ENCODE data around the gene WBP4. TPM values are rescaled to one million over a fixed set of nuclear protein-coding genes. Genes with fewer than 3 reads are reported as not detected.
"Not testable (repeated sequence)": the region's sequence is repeated elsewhere in the genome, so short reads cannot be mapped to it uniquely, and the experiment has no call there.

WBP4 gene
- total RNA-seq, 1 donor from 2014 or later: 6.8 TPM

- no peaks in the 10 kb centered on the region for H3K4me1 ChIP-seq (ENCODE audit: control insufficient read depth in 3 of 3, insufficient read depth in 3 of 3, low read length in 3 of 3)
- H3K9ac ChIP-seq (ENCODE audit: low read depth in 1 of 3, low read length in 3 of 3): no peak overlapping the region
- H3K9me3 ChIP-seq (ENCODE audit: control insufficient read depth in 3 of 3, low read length in 3 of 3): no peaks in the 10 kb centered on the region
- no peaks in the 10 kb centered on the region for H3K27me3 ChIP-seq (ENCODE audit: control insufficient read depth in 3 of 3, insufficient read depth in 3 of 3, low read length in 3 of 3)
- H3K36me3 ChIP-seq (ENCODE audit: control insufficient read depth in 3 of 3, insufficient read depth in 3 of 3, low read length in 3 of 3): no peaks in the 10 kb centered on the region
- no peak overlapping the region for H3K27ac ChIP-seq (ENCODE audit: low read depth, low read length)
- H3K4me3 ChIP-seq (ENCODE audit: low read length in 3 of 3): no peak overlapping the region
Measured at GRCh38 chr13:41117869-41118268, 56.6 kb downstream of the WBP4 start.

GRCh38 chr13:41122838-41123237, 61.5 kb downstream of the WBP4 start:
- H3K27ac ChIP-seq (ENCODE audit: low read depth, low read length): no peak overlapping the region
- H3K27me3 ChIP-seq (ENCODE audit: control insufficient read depth in 3 of 3, insufficient read depth in 3 of 3, low read length in 3 of 3): no peaks in the 10 kb centered on the region
- no peak overlapping the region for H3K4me3 ChIP-seq (ENCODE audit: low read length in 3 of 3)
- H3K4me1 ChIP-seq (ENCODE audit: control insufficient read depth in 3 of 3, insufficient read depth in 3 of 3, low read length in 3 of 3): peaks cover 0 to 2% (median 0%) of the 10 kb centered on the region in 3 donors
- H3K9me3 ChIP-seq (ENCODE audit: control insufficient read depth in 3 of 3, low read length in 3 of 3): no peaks in the 10 kb centered on the region
- H3K36me3 ChIP-seq (ENCODE audit: control insufficient read depth in 3 of 3, insufficient read depth in 3 of 3, low read length in 3 of 3): no peaks in the 10 kb centered on the region
- no peak overlapping the region for H3K9ac ChIP-seq (ENCODE audit: low read depth in 1 of 3, low read length in 3 of 3)

- H3K4me1 ChIP-seq (ENCODE audit: control insufficient read depth in 3 of 3, insufficient read depth in 3 of 3, low read length in 3 of 3): peaks cover 21 to 29% (median 26%) of the 10 kb centered on the region in 3 donors
- no peaks in the 10 kb centered on the region for H3K9me3 ChIP-seq (ENCODE audit: control insufficient read depth in 3 of 3, low read length in 3 of 3)
- H3K27ac ChIP-seq (ENCODE audit: low read depth, low read length): no peak overlapping the region
Measured at GRCh38 chr13:41127701-41128100, 66.4 kb downstream of the WBP4 start.

GRCh38 chr13:41130356-41130755, 69.0 kb downstream of the WBP4 start:
- Histone ChIP-seq H3K4me1 (ENCODE audit: control insufficient read depth in 3 of 3, insufficient read depth in 3 of 3, low read length in 3 of 3) (peaks cover 23 to 33% (median 33%) of the 10 kb centered on the region in 3 donors), H3K9me3 (ENCODE audit: control insufficient read depth in 3 of 3, low read length in 3 of 3) (no peaks in the 10 kb centered on the region), H3K4me3 (ENCODE audit: low read length in 3 of 3) (peak overlapping the region in 2 of 3 donors; percentile 24 to 48), H3K9ac (ENCODE audit: low read depth in 1 of 3, low read length in 3 of 3) (peak overlapping the region in 1 of 3 donors; percentile 54), H3K36me3 (ENCODE audit: control insufficient read depth in 3 of 3, insufficient read depth in 3 of 3, low read length in 3 of 3) (peaks cover 0 to 2% (median 0%) of the 10 kb centered on the region in 3 donors), H3K27ac (ENCODE audit: low read depth, low read length) (no peak overlapping the region), H3K27me3 (ENCODE audit: control insufficient read depth in 3 of 3, insufficient read depth in 3 of 3, low read length in 3 of 3) (no peaks in the 10 kb centered on the region)

More at GRCh38 chr13:41127701-41128100, 66.4 kb downstream of the WBP4 start:
- Histone ChIP-seq H3K36me3 (ENCODE audit: control insufficient read depth in 3 of 3, insufficient read depth in 3 of 3, low read length in 3 of 3) (peaks cover 0 to 2% (median 0%) of the 10 kb centered on the region in 3 donors), H3K9ac (ENCODE audit: low read depth in 1 of 3, low read length in 3 of 3) (no peak overlapping the region), H3K27me3 (ENCODE audit: control insufficient read depth in 3 of 3, insufficient read depth in 3 of 3, low read length in 3 of 3) (no peaks in the 10 kb centered on the region), H3K4me3 (ENCODE audit: low read length in 3 of 3) (no peak overlapping the region)

DNA sequence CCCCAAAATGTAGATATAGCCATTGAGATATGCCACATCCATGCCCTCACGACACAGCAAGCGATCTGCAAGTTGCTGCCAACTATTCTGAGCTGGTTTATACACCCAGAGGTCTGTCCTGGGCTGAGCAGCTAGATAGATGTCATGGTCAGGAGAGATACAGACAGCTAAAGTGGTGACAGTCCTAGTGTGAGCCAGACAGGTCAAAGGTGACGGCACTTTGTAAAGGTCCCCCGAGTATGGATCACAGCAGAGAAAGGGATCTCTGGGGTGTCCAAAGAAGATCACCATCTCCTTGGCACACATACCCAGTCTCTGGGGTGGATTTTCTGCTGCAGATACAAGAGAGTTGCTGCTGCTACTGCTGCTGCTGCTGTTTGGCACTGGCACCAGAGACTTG, 69.9 kb downstream of the WBP4 start:
- peaks cover 23 to 33% (median 33%) of the 10 kb centered on the region in 3 donors for H3K4me1 ChIP-seq (ENCODE audit: control insufficient read depth in 3 of 3, insufficient read depth in 3 of 3, low read length in 3 of 3)
- H3K27me3 ChIP-seq (ENCODE audit: control insufficient read depth in 3 of 3, insufficient read depth in 3 of 3, low read length in 3 of 3); H3K36me3 ChIP-seq (ENCODE audit: control insufficient read depth in 3 of 3, insufficient read depth in 3 of 3, low read length in 3 of 3); H3K9ac ChIP-seq (ENCODE audit: low read depth in 1 of 3, low read length in 3 of 3); H3K27ac ChIP-seq (ENCODE audit: low read depth, low read length); H3K9me3 ChIP-seq (ENCODE audit: control insufficient read depth in 3 of 3, low read length in 3 of 3): not testable (repeated sequence)
- peak overlapping the region in 2 of 3 donors; percentile 24 to 48 for H3K4me3 ChIP-seq (ENCODE audit: low read length in 3 of 3)

- not testable (repeated sequence) for H3K9me3 ChIP-seq (ENCODE audit: control insufficient read depth in 3 of 3, low read length in 3 of 3); H3K36me3 ChIP-seq (ENCODE audit: control insufficient read depth in 3 of 3, insufficient read depth in 3 of 3, low read length in 3 of 3); H3K27me3 ChIP-seq (ENCODE audit: control insufficient read depth in 3 of 3, insufficient read depth in 3 of 3, low read length in 3 of 3)
- H3K27ac ChIP-seq (ENCODE audit: low read depth, low read length): peak overlapping the region; percentile 84
- H3K4me1 ChIP-seq (ENCODE audit: control insufficient read depth in 3 of 3, insufficient read depth in 3 of 3, low read length in 3 of 3): peaks cover 23 to 33% (median 33%) of the 10 kb centered on the region in 3 donors
- peak overlapping the region; percentile 90 to 94 (median 91) for H3K4me3 ChIP-seq (ENCODE audit: low read length in 3 of 3)
- peak overlapping the region; percentile 78 to 83 (median 81) for H3K9ac ChIP-seq (ENCODE audit: low read depth in 1 of 3, low read length in 3 of 3)
Measured at GRCh38 chr13:41131660-41132511, 70.6 kb downstream of the WBP4 start.

DNA sequence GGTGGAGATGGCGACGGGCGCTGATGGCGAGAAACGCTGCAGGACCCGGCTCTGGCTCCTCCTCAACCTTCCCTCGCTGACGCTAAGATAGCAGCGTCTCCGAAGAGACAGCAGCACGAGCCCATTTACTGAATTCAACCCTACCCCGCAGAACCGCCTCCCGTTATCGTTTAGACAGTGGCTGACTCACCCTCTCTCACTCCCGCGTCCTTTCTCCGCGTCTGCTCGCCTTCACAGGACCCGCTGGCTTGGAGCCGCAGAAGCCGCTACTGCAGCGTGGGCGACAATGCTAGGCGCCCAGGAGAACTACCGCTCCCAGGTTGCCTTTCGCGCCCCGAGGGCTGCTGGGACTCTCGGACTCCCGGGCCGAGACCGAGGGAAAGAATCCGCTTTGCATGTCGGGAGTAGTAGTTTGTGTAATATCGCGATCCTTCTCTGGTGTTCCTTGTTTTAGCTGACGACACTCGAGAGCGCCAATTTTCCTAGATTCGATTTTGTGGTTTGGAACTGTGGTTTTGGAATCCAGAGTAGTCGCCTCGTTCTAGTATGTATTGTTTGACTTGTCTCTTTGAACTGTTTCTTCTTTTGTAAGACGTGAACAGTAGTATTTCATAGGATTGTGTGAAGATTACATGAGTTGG, 71.3 kb downstream of the WBP4 start, which contains the start of gene KBTBD6:
TSS of gene KBTBD6 (minus strand) at position 291 of the 641 bp plus-strand sequence. CDS start 291 bp downstream, outside the sequence.
- Histone ChIP-seq H3K27ac (ENCODE audit: low read depth, low read length) (peak within 1 kb of the TSS; percentile 84), H3K36me3 (ENCODE audit: control insufficient read depth in 3 of 3, insufficient read depth in 3 of 3, low read length in 3 of 3) (peaks cover 0 to 2% (median 0%) of the 10 kb centered on the region in 3 donors), H3K27me3 (ENCODE audit: control insufficient read depth in 3 of 3, insufficient read depth in 3 of 3, low read length in 3 of 3) (no peaks in the 10 kb centered on the region), H3K9ac (ENCODE audit: low read depth in 1 of 3, low read length in 3 of 3) (peak within 1 kb of the TSS; percentile 81 to 83 (median 82)), H3K9me3 (ENCODE audit: control insufficient read depth in 3 of 3, low read length in 3 of 3) (no peaks in the 10 kb centered on the region), H3K4me1 (ENCODE audit: control insufficient read depth in 3 of 3, insufficient read depth in 3 of 3, low read length in 3 of 3) (peaks cover 21 to 33% (median 33%) of the 10 kb centered on the region in 3 donors), H3K4me3 (ENCODE audit: low read length in 3 of 3) (peak within 1 kb of the TSS; percentile 90 to 94 (median 91))

Small RNA genes lying within 50 kb of the gene (small RNA-seq; reads per million reads assigned to genes)
- gene MIR3168 (not detected), gene RN7SL597P (not detected)

Other genes with a start within 250 kb of the WBP4 start
- gene ELF1, start 42.2 kb upstream of the WBP4 start, total RNA-seq: 33.9 TPM
- gene KBTBD6, start 71.3 kb downstream of the WBP4 start, total RNA-seq: 12.5 TPM
- 13.6 TPM for gene KBTBD7, start 133.1 kb downstream of the WBP4 start, total RNA-seq
- 16.7 TPM for gene MTRF1, start 202.1 kb downstream of the WBP4 start, total RNA-seq
- 18.8 TPM for gene NAA16, start 249.8 kb downstream of the WBP4 start, total RNA-seq

Measured in skeletal muscle tissue (tissue), 5 donors.